HG03135 (cell line): ENCODE results near the gene PC.
"Not testable (repeated sequence)": the region's sequence is repeated elsewhere in the genome, so short reads cannot be mapped to it uniquely, and the experiment has no call there.

ENCODE experiments used
- ATAC-seq: cut with Tn5 transposase; IDR thresholded peaks from one replicate; pipeline ENCODE4 v1.9.1; 2021; ENCODE audit warnings: mild to moderate bottlenecking, moderate library complexity; ENCODE audit not compliant: unreplicated experiment

PC gene

DNA sequence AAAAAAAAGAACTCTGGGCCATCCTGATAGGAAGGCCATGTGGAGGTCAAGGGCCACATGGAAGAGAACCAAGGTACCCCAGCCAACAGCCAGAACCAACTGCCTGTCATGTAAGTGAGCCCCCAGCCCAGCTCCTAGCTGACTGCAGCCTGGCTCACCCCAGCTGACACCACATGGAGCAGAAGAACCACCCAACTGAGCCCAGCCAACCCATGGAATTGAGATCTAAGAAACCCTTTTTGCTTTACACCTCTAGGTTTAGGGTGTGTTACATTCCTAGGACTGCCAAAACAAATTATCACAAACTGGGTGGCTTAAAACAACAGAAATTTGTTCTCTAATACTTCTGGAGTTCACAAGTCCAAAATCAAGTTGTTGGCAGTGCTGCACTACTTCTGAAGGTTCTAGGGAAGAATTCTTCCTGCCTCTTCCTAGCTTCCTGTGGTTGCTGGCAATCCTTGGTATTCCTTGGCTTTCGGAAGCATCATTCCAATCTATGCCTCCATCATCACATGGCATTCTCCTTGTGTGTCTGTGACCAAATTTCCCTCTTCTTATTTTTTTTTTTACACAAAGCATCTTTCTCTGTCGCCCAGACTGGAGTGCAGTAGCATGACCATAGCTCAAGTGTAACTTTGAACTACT lies 21.3 kb upstream of the PC start:
- no peak for ATAC-seq

DNA sequence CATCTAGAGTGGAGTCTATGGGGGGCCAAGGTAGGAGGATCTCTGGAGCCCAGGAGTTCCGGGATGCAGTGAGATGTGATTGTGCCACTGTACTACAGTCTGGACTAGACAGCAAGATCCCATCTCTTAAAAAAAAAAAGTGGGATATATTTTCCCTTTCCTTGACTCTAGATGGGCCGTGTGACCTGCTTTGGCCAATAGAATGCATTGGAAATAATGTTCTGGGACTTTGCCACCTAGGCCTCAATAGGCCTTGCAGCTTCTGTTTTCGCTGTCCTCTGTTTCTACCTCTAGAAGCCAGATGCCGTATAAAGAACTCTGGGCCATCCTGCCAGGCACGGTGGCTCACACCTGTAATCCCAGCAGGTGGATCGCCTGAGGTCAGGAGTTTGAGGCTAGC lies 20.5 kb upstream of the PC start:
- no peak for ATAC-seq

DNA sequence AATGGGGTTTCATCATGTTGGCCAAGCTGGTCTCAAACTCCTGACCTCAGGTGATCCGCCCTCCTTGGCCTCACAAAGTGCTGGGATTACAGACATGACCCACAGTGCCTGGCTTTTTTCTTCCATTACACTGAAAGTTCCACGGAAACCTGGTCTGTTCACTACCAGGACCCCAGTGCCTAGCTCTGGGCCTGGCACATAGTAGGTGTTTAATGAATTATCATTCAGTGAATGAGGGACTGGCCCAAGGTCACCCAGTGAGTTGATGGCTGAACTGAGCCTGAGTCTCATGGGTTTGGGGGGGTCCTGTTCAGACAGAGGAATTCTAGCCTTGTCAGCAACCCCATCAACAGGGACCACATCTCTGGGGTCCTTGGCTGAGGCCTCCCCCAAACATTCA lies 20.0 kb upstream of the PC start:
- no peak for ATAC-seq

DNA sequence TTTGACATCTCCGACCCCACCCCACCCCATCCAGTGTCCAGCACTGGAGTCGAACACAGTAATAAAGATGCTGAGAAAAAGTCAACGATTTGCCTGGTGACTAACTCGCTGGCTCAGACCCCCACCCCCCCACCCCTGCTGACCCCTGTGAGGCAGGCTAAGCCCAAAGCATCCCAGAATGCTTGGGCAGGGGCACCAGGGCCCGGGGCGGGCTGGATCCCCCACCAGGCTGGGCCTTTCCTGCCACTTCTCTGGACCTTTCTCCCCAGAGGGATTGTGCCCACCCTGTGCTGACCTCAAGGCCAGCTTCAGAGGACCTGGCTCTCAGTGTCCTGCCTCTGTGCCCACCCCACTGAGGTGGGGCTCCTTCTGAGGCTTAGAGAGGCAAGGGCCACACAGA lies 18.7 kb upstream of the PC start:
- no peak for ATAC-seq

DNA sequence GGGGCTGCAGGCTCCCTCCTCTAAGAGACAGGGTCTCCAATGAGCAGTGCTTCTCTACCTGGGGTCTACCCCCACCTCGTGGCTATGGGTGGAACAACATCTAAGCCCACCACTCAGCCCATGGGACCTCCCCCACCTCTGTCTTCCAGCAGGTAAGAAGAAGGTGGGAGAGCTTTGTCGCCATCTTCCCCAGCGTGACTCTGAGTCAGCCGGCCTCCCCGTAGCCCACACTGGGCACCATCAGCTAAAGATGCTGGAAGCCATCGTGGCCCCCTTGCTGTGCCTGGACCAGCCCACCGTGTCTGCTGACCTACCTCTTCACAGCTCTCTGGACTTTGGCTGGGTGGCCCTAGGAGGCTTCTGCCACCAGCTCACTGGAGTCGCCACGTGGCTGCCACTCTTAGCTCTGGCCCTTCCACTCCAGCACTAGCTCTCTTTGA lies 17.9 kb upstream of the PC start:
- ATAC-seq, result no peak

DNA sequence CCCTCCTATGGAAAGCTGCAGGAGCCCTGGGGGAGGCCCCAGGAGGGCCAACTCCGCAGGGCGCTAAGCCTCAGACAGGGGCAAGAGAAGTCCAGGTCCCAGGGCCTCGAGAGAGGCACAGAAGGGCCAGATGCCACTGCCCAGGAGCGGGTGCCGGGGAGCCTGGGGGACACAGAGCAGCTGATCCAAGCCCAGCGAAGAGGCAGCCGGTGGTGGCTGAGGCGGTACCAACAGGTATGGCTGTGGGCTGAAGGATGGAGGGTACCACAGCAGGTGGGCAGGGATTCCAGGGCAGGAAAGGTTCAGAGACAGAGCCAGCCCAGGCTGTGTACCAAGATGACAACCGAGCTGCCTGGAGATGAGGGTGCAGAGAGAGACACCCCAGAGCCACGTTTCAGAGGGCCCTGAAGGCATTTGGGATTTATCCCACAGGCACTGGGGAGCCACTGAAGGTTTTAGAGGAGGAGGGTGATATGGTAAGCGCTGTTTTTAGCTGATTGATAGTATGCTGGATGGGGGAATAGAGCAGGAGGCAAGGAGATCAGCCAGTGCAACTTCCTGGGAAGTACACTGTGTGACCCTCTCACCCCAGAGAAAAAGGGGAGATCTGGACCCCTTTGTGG lies 17.3 kb upstream of the PC start:
- ATAC-seq, result no peak

DNA sequence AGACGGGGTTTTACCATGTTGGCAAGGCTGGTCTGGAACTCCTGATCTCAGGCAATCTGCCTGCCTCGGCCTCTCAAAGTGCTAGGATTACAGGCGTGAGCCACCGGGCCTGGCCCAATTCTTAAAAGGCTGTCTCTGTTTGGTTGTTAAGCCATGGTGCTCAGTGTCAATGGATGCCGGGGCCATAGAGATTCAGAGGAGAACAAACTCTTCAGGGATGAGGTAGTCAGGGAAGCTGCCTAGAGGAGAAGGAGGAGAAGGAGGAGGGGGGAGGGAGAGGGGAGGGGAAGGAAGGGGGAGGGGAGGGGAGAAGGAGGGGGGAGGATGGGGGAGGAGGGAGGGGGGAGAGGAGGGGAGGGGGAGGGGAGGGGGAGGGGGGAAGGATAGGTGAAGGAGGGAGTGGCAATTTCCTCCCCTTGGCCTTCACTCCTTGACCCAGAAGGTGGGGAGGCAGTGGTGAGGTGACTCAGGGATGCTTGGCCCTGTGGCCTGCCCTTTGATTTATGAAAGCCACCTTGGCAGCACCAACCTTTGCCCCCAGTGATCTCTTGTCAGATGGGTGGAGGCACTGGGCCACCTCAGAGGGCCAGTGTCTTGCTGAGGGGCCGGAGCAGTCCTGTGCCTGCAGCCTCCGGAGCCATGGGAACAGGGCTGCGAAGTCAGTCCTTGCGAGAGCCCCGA lies 16.7 kb upstream of the PC start, which contains the start of gene C11orf86:
Gene C11orf86, plus strand, starts transcription at position 581 of the 681 bp plus-strand sequence. Its CDS starts 59 bp downstream, at position 640.
- ATAC-seq, result no peak

DNA sequence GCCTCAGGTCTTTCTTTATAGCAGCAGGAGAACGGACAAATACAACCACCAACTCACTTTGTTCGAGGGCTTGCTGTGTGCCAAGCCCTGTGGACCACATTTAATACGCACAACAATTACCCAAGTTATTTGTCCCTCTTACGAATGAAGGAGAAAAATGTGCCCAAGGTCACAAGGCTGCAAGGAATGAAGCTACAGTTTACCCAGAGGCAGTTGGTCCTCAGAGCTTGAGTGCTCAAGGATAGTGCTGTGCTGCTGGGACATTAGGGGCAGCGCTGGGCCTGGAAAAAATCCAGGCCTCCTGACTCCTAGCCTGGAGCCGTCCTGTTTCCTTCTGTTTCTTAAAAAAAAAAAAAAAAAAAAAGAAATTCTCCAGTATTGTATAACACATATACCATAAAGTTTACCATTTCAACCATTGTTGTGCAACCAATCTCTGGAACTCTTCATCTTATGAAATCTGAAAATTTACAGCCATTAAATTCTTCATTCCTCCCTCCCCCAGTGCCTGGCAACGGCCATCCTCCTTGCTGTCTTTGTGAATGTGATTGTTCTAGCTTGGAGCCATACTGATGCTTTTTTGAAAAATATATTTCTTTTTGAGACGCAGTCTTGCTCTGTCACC lies 15.9 kb upstream of the PC start:
- ATAC-seq, result no peak

DNA sequence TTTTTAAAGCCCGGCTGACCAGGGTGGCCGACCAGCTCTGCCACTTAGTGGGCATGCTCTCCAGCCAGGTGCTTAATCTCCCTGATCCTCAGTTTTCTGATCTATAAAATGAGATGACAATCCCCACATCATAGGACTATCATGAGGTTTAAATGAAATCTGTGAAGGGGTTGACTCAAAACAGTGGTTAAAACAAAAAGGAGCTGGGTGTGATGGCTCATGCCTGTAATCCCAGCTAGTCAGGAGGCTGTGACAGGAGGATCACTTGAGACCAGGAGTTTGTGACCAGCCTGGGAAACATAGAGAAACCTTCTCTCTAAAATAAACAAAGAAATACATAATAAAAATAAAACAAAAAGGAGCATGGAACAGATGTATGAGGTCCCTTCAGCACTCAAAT lies 13.3 kb upstream of the PC start:
- ATAC-seq, result no peak

DNA sequence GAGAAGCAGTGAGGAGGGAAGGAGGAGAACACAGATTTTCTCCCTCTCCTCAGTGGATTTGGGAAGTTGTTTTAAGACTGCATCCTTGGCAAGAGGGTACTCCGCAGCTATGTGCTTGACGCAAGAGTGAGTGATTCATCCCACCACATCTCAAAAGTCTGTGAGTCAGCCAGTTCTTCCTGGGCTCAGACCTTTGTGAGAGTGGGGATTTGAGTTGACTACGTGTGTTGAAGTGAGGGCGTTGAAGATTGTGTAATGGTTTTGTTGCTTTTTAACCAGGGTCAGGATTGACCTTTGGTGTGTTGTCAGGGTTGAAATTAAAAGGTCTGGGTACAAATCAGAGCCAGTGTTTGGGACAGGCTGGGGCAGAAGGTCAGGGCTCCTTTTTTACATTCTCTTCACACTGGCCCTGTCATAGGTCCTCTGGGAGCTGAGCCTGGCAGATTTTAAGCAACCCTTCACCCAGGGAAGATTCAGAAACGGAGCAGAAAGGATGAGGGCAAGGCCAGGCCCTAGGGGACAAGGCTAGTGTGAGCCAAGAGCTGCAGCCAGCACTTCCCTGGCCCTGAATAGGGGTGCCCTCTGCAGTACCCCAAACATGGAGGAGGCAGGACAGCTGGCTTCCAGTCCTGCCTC lies 12.7 kb upstream of the PC start:
- ATAC-seq, result no peak

DNA sequence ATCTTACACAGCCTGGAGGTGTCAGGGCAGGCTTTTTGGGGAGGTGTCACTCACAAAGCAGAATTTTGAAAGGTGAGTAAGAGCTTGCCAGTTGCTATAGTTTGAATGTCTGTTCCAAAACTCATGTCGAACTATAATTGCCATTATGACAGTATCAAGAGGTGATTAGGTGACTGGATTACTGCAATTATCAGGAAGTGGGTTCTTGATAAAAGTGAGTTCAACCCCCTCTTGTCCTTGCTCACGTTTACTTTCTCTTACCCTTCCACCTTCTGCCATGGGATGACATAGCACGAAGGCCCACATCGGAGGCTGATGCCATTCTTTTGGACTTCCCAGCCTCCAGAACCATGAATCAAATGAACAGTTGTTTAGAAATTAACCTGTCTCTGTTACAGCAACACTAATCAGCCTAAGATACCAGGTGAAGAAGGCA lies 12.2 kb upstream of the PC start:
- ATAC-seq, result no peak

DNA sequence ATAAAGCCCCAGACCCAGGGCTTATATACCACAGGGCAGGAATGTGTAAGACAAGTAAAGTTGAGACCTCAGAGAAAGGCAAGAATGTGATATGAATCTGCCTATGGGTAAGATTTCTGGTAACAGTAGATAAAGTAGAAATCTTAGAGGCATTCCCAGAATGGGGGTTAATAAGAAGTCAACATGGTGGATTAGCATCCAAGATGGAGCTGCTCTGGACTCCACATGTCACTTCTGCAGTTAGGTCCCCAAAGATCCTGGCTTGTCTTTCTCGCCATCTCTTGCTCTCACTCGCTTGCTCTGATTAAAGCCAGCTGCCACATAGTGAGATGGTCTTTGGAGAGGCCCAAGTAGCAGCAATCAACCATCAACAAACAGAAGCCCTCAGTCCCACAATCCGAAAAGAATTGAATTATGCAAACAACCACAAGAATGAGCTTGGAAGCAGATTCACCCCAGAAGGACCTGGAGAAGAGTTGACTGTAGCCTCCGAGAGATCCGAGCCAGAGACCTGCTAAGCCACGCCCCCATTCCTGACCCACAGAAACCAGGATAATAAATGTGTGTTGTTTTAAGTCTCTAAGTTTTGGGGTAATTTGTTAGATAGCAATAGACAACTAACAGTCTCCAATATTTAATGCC lies 11.5 kb upstream of the PC start:
- no peak for ATAC-seq

DNA sequence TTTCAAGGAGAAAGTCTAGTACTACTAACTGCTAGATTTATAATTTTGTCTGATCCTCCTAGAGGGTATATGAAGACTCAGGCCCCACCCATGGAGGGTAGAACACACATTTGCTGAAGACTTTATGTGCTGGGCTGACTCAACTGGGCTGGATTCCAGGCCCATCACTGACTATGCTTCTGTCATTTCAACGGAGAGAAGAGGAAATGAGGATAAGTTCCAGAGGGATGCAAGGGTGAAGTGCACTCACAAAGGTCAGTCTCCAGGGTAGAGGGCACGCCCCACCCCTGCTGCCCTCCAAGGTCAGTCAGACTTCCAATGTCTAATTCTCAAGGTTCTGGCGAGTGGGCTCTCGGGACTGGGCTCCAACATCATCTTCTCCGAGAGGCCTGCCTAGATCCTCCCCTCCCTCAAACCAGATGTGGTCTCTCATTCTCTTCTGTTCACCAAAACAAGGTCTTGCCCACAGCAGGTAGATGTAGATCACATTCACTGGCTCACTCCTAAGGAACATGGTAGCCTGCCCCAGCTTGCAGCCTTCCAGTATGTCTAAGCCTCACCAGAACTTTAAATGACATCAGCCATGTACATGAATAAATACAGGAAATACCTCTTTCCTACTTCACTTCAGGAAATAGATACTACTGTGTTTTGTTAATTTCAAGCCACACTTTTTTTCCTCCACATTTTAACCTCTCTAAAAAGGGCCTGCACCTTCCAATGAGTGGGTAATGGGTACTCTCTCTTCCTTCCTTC lies 9.7 kb upstream of the PC start:
- ATAC-seq, result no peak

DNA sequence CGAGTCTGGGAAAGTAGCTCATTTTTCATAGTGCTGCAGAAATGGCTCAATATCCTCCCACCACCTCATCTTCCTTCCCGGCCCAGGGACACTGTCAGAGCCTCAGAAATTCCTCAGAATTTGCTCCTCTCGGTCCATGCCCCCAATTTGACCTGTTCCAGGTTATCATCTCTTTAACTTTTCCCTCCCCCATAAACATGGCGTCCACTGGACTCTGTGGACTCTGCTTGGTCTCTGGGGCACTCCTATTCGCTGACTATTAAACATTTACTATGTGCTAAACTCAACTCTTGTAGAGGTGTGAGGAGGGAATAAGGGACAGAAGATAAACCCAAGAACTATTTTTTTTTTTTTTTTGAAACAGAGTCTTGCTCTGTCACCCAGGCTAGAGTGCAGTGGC lies 8.2 kb upstream of the PC start:
- ATAC-seq, result no peak

DNA sequence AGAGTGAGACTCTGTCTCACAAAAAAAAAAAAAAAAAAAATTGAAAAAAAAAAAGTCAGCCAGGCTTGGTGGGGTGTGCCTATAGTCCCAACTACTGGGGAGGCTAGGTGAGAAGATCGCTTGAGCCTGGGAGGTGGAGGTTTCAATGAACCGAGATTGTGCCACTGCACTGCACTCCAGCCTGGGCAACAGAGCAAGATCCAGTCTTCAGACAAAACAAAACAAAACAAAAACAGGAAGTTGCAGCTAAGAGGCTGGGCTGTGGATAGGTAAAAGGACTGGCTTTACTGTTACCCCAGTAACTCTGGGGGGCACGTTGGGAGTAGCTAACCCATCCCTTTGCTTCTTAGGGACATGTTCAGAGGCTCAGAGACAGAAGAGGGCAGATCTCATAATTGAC lies 6.3 kb upstream of the PC start:
- ATAC-seq, result no peak

DNA sequence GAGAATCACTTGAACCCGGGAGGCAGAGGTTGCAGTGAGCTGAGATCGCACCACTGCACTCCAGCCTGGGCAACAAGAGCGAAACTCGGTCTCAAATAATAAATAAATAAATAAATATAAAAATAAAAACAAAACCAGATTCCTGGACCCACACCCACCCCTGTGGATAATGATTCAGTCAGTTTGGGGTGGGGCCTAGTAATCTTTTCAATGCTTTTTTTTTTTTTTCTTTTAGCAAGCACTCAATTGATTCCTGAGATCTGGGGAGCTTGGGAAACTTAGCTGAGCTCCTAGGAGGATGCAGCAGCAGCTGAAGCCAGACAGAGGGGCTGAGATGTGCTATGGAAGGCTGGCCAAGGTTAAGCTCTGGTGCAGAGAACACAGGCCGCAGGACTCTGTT lies 4.6 kb upstream of the PC start:
- ATAC-seq, result no peak

DNA sequence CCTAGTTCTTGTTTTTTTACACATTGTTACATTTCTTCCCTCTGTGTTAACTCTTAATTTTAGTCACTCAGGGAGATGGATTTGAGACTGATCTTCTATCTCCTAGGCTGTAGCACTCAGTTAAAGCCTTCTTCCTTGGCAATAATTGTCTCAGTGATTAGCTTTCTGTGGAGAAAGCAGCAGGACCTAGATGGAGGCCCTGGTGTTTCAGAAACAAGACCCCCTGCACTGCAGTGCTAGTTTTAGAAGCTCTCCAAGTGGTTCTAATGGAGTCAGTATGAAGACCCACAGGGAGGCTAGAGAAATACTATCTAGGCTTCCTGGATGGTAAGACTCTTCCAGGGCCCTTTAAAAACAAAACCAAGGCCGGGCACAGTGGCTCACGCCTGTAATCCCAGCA lies 4.1 kb upstream of the PC start:
- no peak for ATAC-seq

DNA sequence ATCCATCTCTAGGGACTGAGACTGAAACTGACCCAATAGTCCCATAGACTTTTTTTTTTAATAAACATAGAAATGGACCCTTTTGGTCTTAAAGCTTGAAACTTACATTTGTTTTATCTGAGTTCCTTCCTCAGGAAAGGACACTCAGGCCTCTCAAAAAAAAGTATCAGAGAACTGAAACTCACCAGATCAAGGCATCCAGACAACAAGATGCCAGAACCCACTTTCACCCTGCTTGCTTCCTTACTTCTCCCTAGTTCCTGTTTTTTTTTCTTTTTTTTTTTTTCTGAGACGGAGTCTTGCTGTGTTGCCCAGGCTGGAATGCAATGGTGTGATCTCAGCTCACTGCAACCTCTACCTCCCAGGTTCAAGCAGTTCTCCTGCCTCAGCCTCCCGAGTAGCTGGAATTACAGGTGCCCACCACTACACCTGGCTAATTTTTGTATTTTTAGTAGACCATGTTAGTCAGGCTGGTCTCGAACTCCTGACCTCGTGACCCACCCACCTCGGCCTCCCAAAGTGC lies 3.6 kb upstream of the PC start:
- ATAC-seq, result not testable (repeated sequence)

DNA sequence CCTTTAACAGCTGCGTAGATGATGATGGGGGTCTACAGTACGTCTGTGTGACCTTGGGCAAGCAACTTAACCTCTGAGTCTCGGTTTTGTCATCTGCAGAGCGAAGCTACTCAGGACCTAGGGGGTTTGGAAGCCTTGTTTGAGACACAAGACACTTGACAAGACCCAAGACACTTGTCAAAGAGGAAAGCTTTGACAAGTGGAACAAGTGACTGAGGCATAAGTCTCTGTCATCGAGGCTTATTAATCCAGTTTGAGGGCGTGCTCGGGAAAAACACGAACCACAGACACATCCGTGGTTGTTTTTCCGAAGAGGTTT lies 732 bp upstream of the PC start:
- ATAC-seq, result no peak

DNA sequence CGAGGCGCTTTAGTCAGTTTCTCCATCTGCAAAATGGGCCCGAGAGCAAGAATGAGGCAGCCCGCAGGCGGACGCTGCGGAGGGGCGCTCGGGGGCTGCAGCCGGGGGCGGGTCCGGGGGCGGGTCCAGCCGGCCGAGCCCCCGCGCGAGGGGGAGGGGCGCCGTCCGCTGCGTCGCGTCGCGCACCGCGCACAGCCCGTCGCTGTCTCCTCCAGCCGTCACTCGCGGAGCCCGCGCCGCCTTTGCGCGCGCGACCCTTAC lies 282 bp downstream of the PC start:
- no peak for ATAC-seq
